ENCODE data around the gene NDUFA11. TPM values are rescaled to one million over a fixed set of nuclear protein-coding genes. Genes with fewer than 3 reads are reported as not detected.

NDUFA11 gene
- total RNA-seq, 2 experiments from 2014 or later, result 224 to 226 TPM

- ChIA-PET POLR2A (no interaction called here), CTCF (interaction anchor here (2.8 kb wide), 1 partner anchor 138 kb away, joined by 10 read pairs; no protein-coding TSS in a partner anchor)
- Mint-ChIP-seq H3K4me3 (no peak overlapping the region), H3K27ac (no peak overlapping the region), H3K9me3 (no peaks in the 10 kb centered on the region), H3K27me3 (no peaks in the 10 kb centered on the region), H3K4me1 (ENCODE audit: low read depth) (peaks cover 17% of the 10 kb centered on the region), H3K36me3 (peaks cover 18% of the 10 kb centered on the region)
- DNase-seq, result no peak
- intact Hi-C loops (cut with micrococcal nuclease), result no loop called here
Observed at GRCh38 chr19:5941673-5942072, 38.1 kb upstream of the NDUFA11 start.

DNA sequence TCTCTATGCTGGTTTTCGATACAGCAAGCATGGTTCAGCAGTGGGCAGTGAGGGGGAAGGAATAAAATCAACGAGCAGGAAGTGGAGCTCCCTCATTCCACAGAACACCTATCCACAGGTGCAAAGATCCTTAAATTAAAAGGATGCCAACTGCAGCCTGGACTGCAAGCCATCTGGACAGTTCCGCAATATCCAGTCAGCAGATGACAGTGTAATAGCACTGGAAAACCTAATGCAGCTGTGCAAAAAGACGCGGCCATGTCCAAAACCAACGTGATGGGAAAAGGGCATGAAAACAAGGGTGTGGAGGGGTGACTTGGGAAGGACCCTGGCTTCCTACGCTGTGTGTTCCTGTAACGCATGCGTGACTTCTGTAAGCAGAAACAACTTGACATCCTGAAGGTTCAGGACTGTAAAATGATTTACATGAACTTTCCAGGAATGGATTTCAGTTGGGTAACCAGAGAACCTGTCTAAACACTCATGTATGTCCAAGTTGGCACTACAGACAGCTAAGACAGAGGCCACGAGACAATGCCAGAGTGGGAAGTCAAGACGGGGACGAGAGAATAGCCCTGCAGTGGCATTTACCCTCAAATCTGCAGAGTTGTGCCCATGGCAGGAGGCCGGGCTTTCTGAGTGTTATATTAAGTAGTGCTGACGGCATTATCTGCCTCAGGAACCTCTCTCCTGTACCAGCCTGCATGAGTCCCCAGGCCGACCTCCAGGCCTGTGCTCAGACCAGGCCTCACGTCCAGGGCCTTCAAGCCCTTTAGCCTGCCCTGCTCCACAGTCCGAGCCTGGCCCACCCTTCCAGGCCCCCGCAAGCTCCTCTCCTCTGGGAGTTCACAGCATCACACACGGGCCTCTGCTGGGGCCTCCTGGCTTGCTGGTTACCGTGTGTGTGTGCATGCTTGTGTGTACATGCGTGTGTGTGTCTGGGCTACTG is 36.9 kb upstream of the NDUFA11 start:
- Mint-ChIP-seq H3K27ac (no peak overlapping the region), H3K36me3 (peaks cover 25% of the 10 kb centered on the region), H3K4me3 (no peak overlapping the region), H3K4me1 (ENCODE audit: low read depth) (peaks cover 13% of the 10 kb centered on the region), H3K9me3 (no peaks in the 10 kb centered on the region), H3K27me3 (no peaks in the 10 kb centered on the region)
- intact Hi-C loops (cut with micrococcal nuclease), result no loop called here
- ChIA-PET CTCF (no interaction called here), POLR2A (no interaction called here)
- no peak for DNase-seq

GRCh38 chr19:5937550-5937949 is 34.0 kb upstream of the NDUFA11 start:
- Mint-ChIP-seq H3K4me3 (no peak overlapping the region), H3K27me3 (no peaks in the 10 kb centered on the region), H3K4me1 (ENCODE audit: low read depth) (no peaks in the 10 kb centered on the region), H3K36me3 (peaks cover 30% of the 10 kb centered on the region), H3K9me3 (no peaks in the 10 kb centered on the region), H3K27ac (no peak overlapping the region)
- CTCF ChIA-PET, result interaction anchor here (1.0 to 1.5 kb wide), 4 partner anchors 30 to 133 kb away, joined by 3 to 7 read pairs (median 4); no protein-coding TSS in a partner anchor
- POLR2A ChIA-PET, result no interaction called here
- intact Hi-C loops (cut with micrococcal nuclease), result no loop called here
- no peak for DNase-seq

- CTCF ChIA-PET, result interaction anchor here (0.6 to 1.7 kb wide), 2 partner anchors 39 to 132 kb away, joined by 5 to 6 read pairs; partner anchors contain the start of gene NRTN
- no peaks in the 10 kb centered on the region for H3K27me3 Mint-ChIP-seq
- intact Hi-C loops (cut with micrococcal nuclease), result no loop called here
- POLR2A ChIA-PET, result interaction anchor here (1.5 kb wide), 1 partner anchor 26 kb away, joined by 4 read pairs; no protein-coding TSS in a partner anchor
- no peak for DNase-seq
- H3K36me3 Mint-ChIP-seq, result peaks cover 29% of the 10 kb centered on the region
- no peaks in the 10 kb centered on the region for H3K9me3 Mint-ChIP-seq
- no peak overlapping the region for H3K4me3 Mint-ChIP-seq
- H3K27ac Mint-ChIP-seq, result no peak overlapping the region
- H3K4me1 Mint-ChIP-seq (ENCODE audit: low read depth), result no peaks in the 10 kb centered on the region
Observed at GRCh38 chr19:5936292-5936592, 32.7 kb upstream of the NDUFA11 start.

DNA sequence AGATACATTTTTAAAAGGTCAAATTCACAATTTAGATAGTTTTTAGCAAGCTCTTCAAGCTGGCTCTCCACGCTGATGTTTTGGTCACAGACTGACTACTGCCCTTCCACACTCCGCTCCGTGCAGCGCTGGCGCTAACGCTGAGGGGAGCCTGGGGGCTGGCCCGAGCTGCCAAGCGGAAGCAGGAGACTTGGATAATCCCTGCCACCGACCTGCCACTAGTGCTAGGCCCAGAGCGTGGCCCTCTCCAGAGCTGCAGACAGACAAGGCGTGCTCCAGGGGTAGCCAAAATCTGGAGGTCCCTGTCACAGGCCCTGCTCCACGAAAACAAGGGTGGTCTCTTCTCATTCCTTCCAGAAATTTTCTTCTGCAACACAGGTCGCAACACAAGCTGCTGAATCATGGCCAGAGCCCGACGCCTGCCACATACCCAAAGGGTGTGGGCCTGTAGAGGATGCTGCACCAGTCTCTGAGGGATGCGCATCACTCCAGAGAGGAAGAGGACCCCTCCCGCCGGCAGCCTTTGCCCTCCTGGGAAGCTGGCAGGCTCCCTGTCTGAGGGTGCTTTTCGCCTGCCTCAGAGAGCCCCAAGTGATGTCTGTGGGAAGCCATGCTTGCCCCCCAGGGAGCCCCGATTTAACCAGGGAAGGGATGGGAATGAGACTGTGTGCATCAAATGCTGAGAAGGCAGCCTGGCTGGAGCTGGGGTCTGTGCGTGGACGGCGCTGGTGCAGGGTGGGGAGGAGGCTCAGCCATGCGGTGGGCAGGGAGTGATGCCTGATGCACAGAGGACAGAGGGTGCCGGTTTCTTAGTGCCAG is 32.1 kb upstream of the NDUFA11 start:
- DNase-seq, result no peak
- no peak overlapping the region for H3K4me3 Mint-ChIP-seq
- no peaks in the 10 kb centered on the region for H3K4me1 Mint-ChIP-seq (ENCODE audit: low read depth)
- no peak overlapping the region for H3K27ac Mint-ChIP-seq
- CTCF ChIA-PET, result interaction anchor here (1.7 kb wide), 1 partner anchor 131 kb away, joined by 5 read pairs; the partner anchor contains the start of gene NRTN
- POLR2A ChIA-PET, result interaction anchor here (1.5 kb wide), 1 partner anchor 27 kb away, joined by 4 read pairs; no protein-coding TSS in a partner anchor
- no peaks in the 10 kb centered on the region for H3K9me3 Mint-ChIP-seq
- intact Hi-C loops (cut with micrococcal nuclease), result no loop called here
- no peaks in the 10 kb centered on the region for H3K27me3 Mint-ChIP-seq
- H3K36me3 Mint-ChIP-seq, result peaks cover 26% of the 10 kb centered on the region

- Mint-ChIP-seq H3K4me1 (ENCODE audit: low read depth) (no peaks in the 10 kb centered on the region), H3K4me3 (no peak overlapping the region), H3K27ac (no peak overlapping the region), H3K27me3 (no peaks in the 10 kb centered on the region), H3K9me3 (no peaks in the 10 kb centered on the region), H3K36me3 (peaks cover 27% of the 10 kb centered on the region)
- intact Hi-C loops (cut with micrococcal nuclease), result no loop called here
- ChIA-PET POLR2A (interaction anchor here (1.5 kb wide), 1 partner anchor 28 kb away, joined by 4 read pairs; no protein-coding TSS in a partner anchor), CTCF (interaction anchor here (1.4 to 1.7 kb wide), 2 partner anchors 33 to 131 kb away, joined by 4 to 5 read pairs; partner anchors contain the start of gene NRTN)
- no peak for DNase-seq
Observed at GRCh38 chr19:5934774-5935472, 31.3 kb upstream of the NDUFA11 start.

- Mint-ChIP-seq H3K27ac (no peak overlapping the region), H3K27me3 (no peaks in the 10 kb centered on the region), H3K9me3 (no peaks in the 10 kb centered on the region), H3K36me3 (peaks cover 27% of the 10 kb centered on the region), H3K4me1 (ENCODE audit: low read depth) (no peaks in the 10 kb centered on the region), H3K4me3 (no peak overlapping the region)
- no peak for DNase-seq
- CTCF ChIA-PET, result interaction anchor here (1.4 kb wide), 1 partner anchor 34 kb away, joined by 4 read pairs; no protein-coding TSS in a partner anchor
- POLR2A ChIA-PET, result no interaction called here
- intact Hi-C loops (cut with micrococcal nuclease), result no loop called here
Observed at GRCh38 chr19:5934069-5934401, 30.4 kb upstream of the NDUFA11 start.

DNA sequence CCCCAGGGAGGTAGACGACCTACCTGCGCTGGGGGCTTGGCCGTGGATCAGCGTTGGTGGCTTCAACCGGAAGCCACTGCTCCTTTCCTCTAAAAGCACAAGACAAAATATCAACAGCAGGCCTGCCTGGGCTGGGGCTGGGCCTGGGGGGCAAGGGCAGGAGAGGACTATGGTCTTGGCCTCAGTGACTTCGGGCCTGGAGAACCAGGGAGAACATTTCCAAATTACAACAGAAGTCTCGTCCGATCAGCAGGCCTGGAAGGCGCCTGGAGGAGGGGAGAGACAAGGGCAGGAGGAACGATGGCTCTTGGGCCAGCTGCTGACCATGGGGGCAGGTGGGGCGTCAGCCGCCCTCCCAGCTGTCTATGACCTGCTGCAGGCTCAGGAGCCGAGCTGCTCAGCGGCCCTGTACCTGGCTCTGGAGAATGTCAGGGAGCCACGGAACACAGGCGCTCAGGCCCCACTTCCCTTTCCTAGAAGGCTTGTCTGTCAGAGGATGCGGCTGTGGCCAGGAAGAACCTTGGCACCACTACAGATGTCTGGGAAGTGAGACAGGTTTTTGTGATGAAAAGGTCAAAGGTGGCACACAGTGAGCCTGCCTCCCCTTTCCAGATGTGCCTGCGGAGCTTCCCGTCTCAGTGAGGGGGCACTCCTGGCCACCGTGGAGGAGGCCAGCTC is 29.9 kb upstream of the NDUFA11 start:
- no peak overlapping the region for H3K27ac Mint-ChIP-seq
- no peaks in the 10 kb centered on the region for H3K9me3 Mint-ChIP-seq
- H3K4me3 Mint-ChIP-seq, result no peak overlapping the region
- ChIA-PET CTCF (interaction anchor here (1.4 kb wide), 1 partner anchor 34 kb away, joined by 4 read pairs; no protein-coding TSS in a partner anchor), POLR2A (no interaction called here)
- intact Hi-C loops (cut with micrococcal nuclease), result no loop called here
- peaks cover 30% of the 10 kb centered on the region for H3K36me3 Mint-ChIP-seq
- no peaks in the 10 kb centered on the region for H3K27me3 Mint-ChIP-seq
- H3K4me1 Mint-ChIP-seq (ENCODE audit: low read depth), result no peaks in the 10 kb centered on the region
- no peak for DNase-seq

GRCh38 chr19:5932609-5933262 is 29.1 kb upstream of the NDUFA11 start:
- no peak overlapping the region for H3K27ac Mint-ChIP-seq
- CTCF ChIA-PET, result no interaction called here
- H3K9me3 Mint-ChIP-seq, result no peaks in the 10 kb centered on the region
- H3K36me3 Mint-ChIP-seq, result peaks cover 30% of the 10 kb centered on the region
- H3K4me1 Mint-ChIP-seq (ENCODE audit: low read depth), result no peaks in the 10 kb centered on the region
- no peaks in the 10 kb centered on the region for H3K27me3 Mint-ChIP-seq
- H3K4me3 Mint-ChIP-seq, result no peak overlapping the region
- intact Hi-C loops (cut with micrococcal nuclease), result no loop called here
- POLR2A ChIA-PET, result no interaction called here
- no peak for DNase-seq

- H3K36me3 Mint-ChIP-seq, result peaks cover 26% of the 10 kb centered on the region
- H3K27ac Mint-ChIP-seq, result no peak overlapping the region
- H3K9me3 Mint-ChIP-seq, result no peaks in the 10 kb centered on the region
- CTCF ChIA-PET, result no interaction called here
- H3K27me3 Mint-ChIP-seq, result no peaks in the 10 kb centered on the region
- intact Hi-C loops (cut with micrococcal nuclease), result no loop called here
- POLR2A ChIA-PET, result no interaction called here
- H3K4me3 Mint-ChIP-seq, result no peak overlapping the region
- DNase-seq, result no peak
- no peaks in the 10 kb centered on the region for H3K4me1 Mint-ChIP-seq (ENCODE audit: low read depth)
Observed at GRCh38 chr19:5932146-5932545, 28.6 kb upstream of the NDUFA11 start.

GRCh38 chr19:5931251-5931650 is 27.7 kb upstream of the NDUFA11 start:
- CTCF ChIA-PET, result no interaction called here
- H3K4me3 Mint-ChIP-seq, result no peak overlapping the region
- POLR2A ChIA-PET, result no interaction called here

More at GRCh38 chr19:5931251-5931650, 27.7 kb upstream of the NDUFA11 start:
- DNase-seq, result no peak
- Mint-ChIP-seq H3K27me3 (no peaks in the 10 kb centered on the region), H3K9me3 (no peaks in the 10 kb centered on the region), H3K36me3 (peaks cover 21% of the 10 kb centered on the region), H3K27ac (no peak overlapping the region), H3K4me1 (ENCODE audit: low read depth) (no peaks in the 10 kb centered on the region)
- intact Hi-C loops (cut with micrococcal nuclease), result no loop called here

All from activated CD4-positive, alpha-beta memory T cell treated with anti-CD3 and anti-CD28 coated beads for 36 hours (primary cell).